GM12892 (cell line): Measurements from ENCODE around the gene IL6ST.

ENCODE experiments used
- POLR2A ChIP-seq: IDR thresholded peaks from 2 replicates; pipeline ENCODE4 v1.6.1; 2011; ENCODE audit warnings: low read depth, low read length, control low read depth
- POLR2AphosphoS5 ChIP-seq: IDR thresholded peaks from 2 replicates; pipeline ENCODE4 v1.6.1; 2011; ENCODE audit warnings: low read depth, low read length, control low read depth
- TAF1 ChIP-seq: IDR thresholded peaks from 2 replicates; pipeline ENCODE4 v1.6.1; 2011; ENCODE audit warnings: low read depth, mild to moderate bottlenecking, control low read depth, low read length, borderline replicate concordance

- TF ChIP-seq POLR2A (no peak), TAF1 (no peak), POLR2AphosphoS5 (no peak)
These were observed 69.1 kb downstream of the IL6ST start for GRCh38 chr5:55925712-55926111.
